ENCODE results near the gene DCPS. TPM values are rescaled to one million over a fixed set of nuclear protein-coding genes. Genes with fewer than 3 reads are reported as not detected.

The DCPS gene
- total RNA-seq, 1 donor = 8.3 TPM

- no peak for DNase-seq (ENCODE audit: insufficient read length, low spot score, missing footprints)
- no peak overlapping the region for H3K4me3 ChIP-seq (ENCODE audit: insufficient read depth, low read length)
- H3K27ac ChIP-seq (ENCODE audit: low read depth, low read length) = no peak overlapping the region
- no peak overlapping the region for H2AFZ ChIP-seq (ENCODE audit: low read length)
- TF ChIP-seq CTCF (IDR thresholded peaks at IDR 0.05; ENCODE audit: extremely low read depth, low read depth, low read length) = no peak
- no peaks in the 10 kb centered on the region for H3K79me2 ChIP-seq (ENCODE audit: insufficient read depth, low read length)
- no peaks in the 10 kb centered on the region for H3K4me1 ChIP-seq (ENCODE audit: insufficient read depth, low read length)
- no peaks in the 10 kb centered on the region for H3K9me3 ChIP-seq (ENCODE audit: low read depth, low read length)
- H3K4me2 ChIP-seq (ENCODE audit: insufficient read depth, low read length) = no peak overlapping the region
- no peaks in the 10 kb centered on the region for H4K20me1 ChIP-seq (ENCODE audit: insufficient read depth, low read length)
- H3K36me3 ChIP-seq (ENCODE audit: insufficient read depth, low read length) = peaks cover 24% of the 10 kb centered on the region
- H3K27me3 ChIP-seq (ENCODE audit: insufficient read depth, low read length) = no peaks in the 10 kb centered on the region
These were observed 6.9 kb upstream of the DCPS start for GRCh38 chr11:126297004-126297403.

- DNase-seq (ENCODE audit: insufficient read length, low spot score, missing footprints) = peak; percentile 56
- Histone ChIP-seq H3K9me3 (ENCODE audit: low read depth, low read length) (no peaks in the 10 kb centered on the region), H2AFZ (ENCODE audit: low read length) (peak overlapping the region; percentile 100), H4K20me1 (ENCODE audit: insufficient read depth, low read length) (no peaks in the 10 kb centered on the region), H3K79me2 (ENCODE audit: insufficient read depth, low read length) (peaks cover 6% of the 10 kb centered on the region), H3K27me3 (ENCODE audit: insufficient read depth, low read length) (no peaks in the 10 kb centered on the region), H3K4me1 (ENCODE audit: insufficient read depth, low read length) (peaks cover 13% of the 10 kb centered on the region), H3K27ac (ENCODE audit: low read depth, low read length) (peak overlapping the region; percentile 79), H3K4me2 (ENCODE audit: insufficient read depth, low read length) (peak overlapping the region; percentile 86), H3K4me3 (ENCODE audit: insufficient read depth, low read length) (peak overlapping the region; percentile 86), H3K36me3 (ENCODE audit: insufficient read depth, low read length) (no peaks in the 10 kb centered on the region)
- TF ChIP-seq CTCF (IDR thresholded peaks at IDR 0.05; ENCODE audit: extremely low read depth, low read depth, low read length) = no peak
These were observed 706 bp downstream of the DCPS start for GRCh38 chr11:126304457-126305075.

- no peaks in the 10 kb centered on the region for H3K36me3 ChIP-seq (ENCODE audit: insufficient read depth, low read length)
- peaks cover 13% of the 10 kb centered on the region for H3K4me1 ChIP-seq (ENCODE audit: insufficient read depth, low read length)
- H3K27me3 ChIP-seq (ENCODE audit: insufficient read depth, low read length) = no peaks in the 10 kb centered on the region
- no peaks in the 10 kb centered on the region for H3K9me3 ChIP-seq (ENCODE audit: low read depth, low read length)
- no peak overlapping the region for H2AFZ ChIP-seq (ENCODE audit: low read length)
- no peak for TF ChIP-seq CTCF (IDR thresholded peaks at IDR 0.05; ENCODE audit: extremely low read depth, low read depth, low read length)
- H3K4me2 ChIP-seq (ENCODE audit: insufficient read depth, low read length) = no peak overlapping the region
- no peak for DNase-seq (ENCODE audit: insufficient read length, low spot score, missing footprints)
- H4K20me1 ChIP-seq (ENCODE audit: insufficient read depth, low read length) = no peaks in the 10 kb centered on the region
- H3K79me2 ChIP-seq (ENCODE audit: insufficient read depth, low read length) = peaks cover 6% of the 10 kb centered on the region
- H3K27ac ChIP-seq (ENCODE audit: low read depth, low read length) = no peak overlapping the region
- H3K4me3 ChIP-seq (ENCODE audit: insufficient read depth, low read length) = no peak overlapping the region
These were observed 1.8 kb downstream of the DCPS start for GRCh38 chr11:126305699-126306098.

GRCh38 chr11:126307706-126308105 lies 3.8 kb downstream of the DCPS start:
- DNase-seq (ENCODE audit: insufficient read length, low spot score, missing footprints) = peak; percentile 81
- no peaks in the 10 kb centered on the region for H3K27me3 ChIP-seq (ENCODE audit: insufficient read depth, low read length)
- TF ChIP-seq CTCF (IDR thresholded peaks at IDR 0.05; ENCODE audit: extremely low read depth, low read depth, low read length) = peak; percentile 54
- H3K27ac ChIP-seq (ENCODE audit: low read depth, low read length) = no peak overlapping the region
- H3K4me2 ChIP-seq (ENCODE audit: insufficient read depth, low read length) = no peak overlapping the region
- no peak overlapping the region for H2AFZ ChIP-seq (ENCODE audit: low read length)
- H3K9me3 ChIP-seq (ENCODE audit: low read depth, low read length) = no peaks in the 10 kb centered on the region
- H4K20me1 ChIP-seq (ENCODE audit: insufficient read depth, low read length) = peaks cover 4% of the 10 kb centered on the region
- no peaks in the 10 kb centered on the region for H3K36me3 ChIP-seq (ENCODE audit: insufficient read depth, low read length)
- H3K79me2 ChIP-seq (ENCODE audit: insufficient read depth, low read length) = peaks cover 4% of the 10 kb centered on the region
- H3K4me1 ChIP-seq (ENCODE audit: insufficient read depth, low read length) = peaks cover 13% of the 10 kb centered on the region
- H3K4me3 ChIP-seq (ENCODE audit: insufficient read depth, low read length) = no peak overlapping the region

All from osteoblast (primary cell).